ENCODE measurements around the gene NRL.

Gene NRL

GRCh38 chr14:24147761-24148428 is 33.1 kb upstream of the NRL start:
- no peak for TF ChIP-seq CTCF (conservative IDR thresholded peaks at IDR 0.05)
- TF ChIP-seq ZFX (IDR thresholded peaks at IDR 0.05) = peak; percentile 82; the same call in 1 of the 2 replicates
- H3K27ac ChIP-seq = peak overlapping the region; percentile 88

- TF ChIP-seq CTCF (conservative IDR thresholded peaks at IDR 0.05) (no peak), ZFX (IDR thresholded peaks at IDR 0.05) (no peak)
Observed at GRCh38 chr14:24146978-24147760, 32.4 kb upstream of the NRL start, which contains the start of gene RNF31. Gene RNF31, plus strand, starts transcription at chr14:24147498. Its CDS starts 201 bp downstream, at chr14:24147699.

GRCh38 chr14:24146453-24146977 is 31.8 kb upstream of the NRL start, which contains the start of gene PSME2:
Gene PSME2, minus strand, starts transcription at chr14:24146610. Its CDS starts 29 bp downstream, at chr14:24146581.
- TF ChIP-seq CTCF (conservative IDR thresholded peaks at IDR 0.05) (no peak), ZFX (IDR thresholded peaks at IDR 0.05) (no peak)
- H3K27ac ChIP-seq = peak within 1 kb of the TSS; percentile 88

More at GRCh38 chr14:24146978-24147760, 32.4 kb upstream of the NRL start, which contains the start of gene RNF31:
- peak within 1 kb of the TSS; percentile 88 for H3K27ac ChIP-seq

- TF ChIP-seq CTCF (conservative IDR thresholded peaks at IDR 0.05) = no peak
- no peak for TF ChIP-seq ZFX (IDR thresholded peaks at IDR 0.05)
- H3K27ac ChIP-seq = peak overlapping the region; percentile 88
Observed at GRCh38 chr14:24145690-24146452, 31.1 kb upstream of the NRL start.

- peak overlapping the region; percentile 88 for H3K27ac ChIP-seq
- no peak for TF ChIP-seq ZFX (IDR thresholded peaks at IDR 0.05)
- TF ChIP-seq CTCF (conservative IDR thresholded peaks at IDR 0.05) = no peak
Observed at GRCh38 chr14:24145219-24145618, 30.5 kb upstream of the NRL start.

- H3K27ac ChIP-seq = no peak overlapping the region
- TF ChIP-seq ZFX (IDR thresholded peaks at IDR 0.05) (no peak), CTCF (conservative IDR thresholded peaks at IDR 0.05) (no peak)
Observed at GRCh38 chr14:24144451-24144850, 29.7 kb upstream of the NRL start.
